GM18873 (cell line): ENCODE results near the gene COLEC11.
"Not testable (repeated sequence)": the region's sequence is repeated elsewhere in the genome, so short reads cannot be mapped to it uniquely, and the experiment has no call there.

Experiments
- ATAC-seq: cut with Tn5 transposase; IDR thresholded peaks from one replicate; pipeline ENCODE4 v1.9.1; 2021; ENCODE audit warnings: mild to moderate bottlenecking, moderate library complexity, moderate number of reproducible peaks; ENCODE audit not compliant: unreplicated experiment, low FRiP score

Gene COLEC11

DNA sequence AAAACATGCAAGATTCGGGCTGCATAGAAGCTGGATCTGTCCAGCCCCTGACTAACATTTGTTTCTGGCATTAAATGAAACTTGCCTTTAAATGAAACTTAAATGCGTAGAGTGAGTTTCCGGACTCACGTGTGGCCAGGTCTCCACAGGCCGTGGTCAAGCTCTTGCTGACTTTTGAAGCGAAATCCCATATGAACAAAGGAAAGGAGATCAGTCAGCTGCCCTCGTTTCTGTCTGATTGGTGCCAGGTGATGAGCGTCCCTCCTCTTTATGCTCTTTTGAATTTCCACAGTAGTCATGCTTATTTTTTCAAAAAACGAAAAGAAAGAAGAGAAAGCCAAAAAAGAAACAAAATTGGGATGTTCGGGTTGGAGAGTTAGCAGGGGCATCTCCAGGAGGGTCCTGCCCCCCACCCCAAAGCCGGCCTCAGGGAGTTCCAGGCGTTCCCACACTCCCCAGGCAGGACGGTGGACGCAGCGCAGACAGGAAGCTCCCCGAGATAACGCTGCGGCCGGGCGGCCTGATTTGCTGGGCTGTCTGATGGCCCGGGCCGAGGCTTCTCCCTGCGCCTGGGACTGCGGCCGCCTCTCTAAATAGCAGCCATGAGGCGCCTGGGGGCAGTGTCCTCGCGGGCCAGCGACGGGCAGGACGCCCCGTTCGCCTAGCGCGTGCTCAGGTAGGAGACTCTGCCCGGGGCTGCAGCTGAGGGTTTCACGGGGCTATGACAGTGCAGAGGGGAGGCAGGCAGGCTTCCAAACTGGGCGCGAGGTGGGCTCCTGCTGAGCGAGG lies at the start of gene COLEC11:
Gene COLEC11, plus strand, starts transcription at position 620 of the 789 bp plus-strand sequence. CDS start 9,229 bp downstream, outside the sequence.
- no peak for ATAC-seq

DNA sequence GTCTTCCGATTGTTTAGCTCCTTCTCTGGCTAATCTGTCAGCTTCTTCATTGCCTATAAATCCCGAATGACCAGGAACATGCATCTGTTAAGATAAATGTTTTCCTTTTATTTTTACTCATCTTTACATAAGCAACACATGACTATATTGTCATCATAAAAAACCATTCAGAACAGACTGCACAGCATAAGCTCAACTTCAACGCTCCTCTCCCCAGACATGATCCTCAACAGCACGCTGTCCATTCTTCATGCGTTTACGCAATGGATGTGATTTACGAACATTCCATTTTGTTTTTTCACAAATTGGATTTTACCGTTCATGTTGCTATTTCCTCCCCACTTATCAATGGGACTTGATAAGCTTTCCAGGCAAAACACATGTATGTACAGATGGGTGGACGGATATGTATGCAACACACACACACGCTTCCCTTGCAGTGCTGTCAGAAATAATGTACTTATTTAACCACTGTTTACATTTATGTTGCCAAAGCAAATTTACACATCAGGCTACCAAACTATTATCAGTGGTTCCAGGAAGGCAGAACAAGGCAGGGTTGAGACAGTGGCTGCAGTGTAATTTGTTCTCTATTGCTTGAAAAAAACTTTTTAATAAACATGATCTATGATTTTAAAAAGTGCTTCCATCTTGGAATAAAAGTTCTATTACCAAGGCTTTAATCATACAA lies 49.0 kb upstream of the COLEC11 start:
- ATAC-seq, result no peak

DNA sequence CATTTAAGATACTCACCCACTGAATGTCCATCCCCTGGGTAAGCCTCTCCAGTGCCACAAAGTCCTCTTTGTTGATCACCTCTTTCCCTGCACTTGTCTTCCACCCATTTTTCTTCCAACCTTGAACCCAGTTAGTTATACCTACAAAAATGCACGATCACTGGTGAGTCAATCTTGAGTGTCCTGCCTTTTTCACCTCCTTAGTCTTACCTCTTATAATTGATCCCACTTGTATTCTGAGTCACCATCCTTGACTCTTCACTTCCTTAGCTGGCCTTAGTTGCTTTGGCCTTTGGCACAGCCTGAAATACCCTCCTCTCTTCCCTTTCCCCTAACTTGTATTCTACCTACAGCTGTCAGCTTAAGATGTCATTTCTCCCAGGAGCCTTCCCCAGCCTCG lies 47.0 kb upstream of the COLEC11 start:
- ATAC-seq, result no peak

DNA sequence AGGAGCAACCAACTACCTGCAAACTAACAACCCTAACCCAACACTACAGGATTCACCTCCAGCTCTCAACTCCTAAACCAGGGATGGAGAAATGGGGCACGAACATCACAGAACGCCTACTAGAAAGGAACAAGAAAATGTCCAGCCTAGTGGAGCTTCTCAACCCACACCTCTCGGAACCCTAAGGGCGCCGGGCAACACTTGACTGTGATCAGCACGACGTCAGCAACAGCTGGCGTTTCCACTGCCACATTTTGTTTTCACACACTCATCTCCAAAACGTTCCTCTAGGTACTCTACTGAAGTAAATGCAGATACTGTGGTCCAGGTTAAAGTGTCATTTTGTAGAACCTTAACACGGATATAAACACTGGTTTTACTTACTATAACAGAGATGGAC lies 41.0 kb upstream of the COLEC11 start:
- no peak for ATAC-seq

DNA sequence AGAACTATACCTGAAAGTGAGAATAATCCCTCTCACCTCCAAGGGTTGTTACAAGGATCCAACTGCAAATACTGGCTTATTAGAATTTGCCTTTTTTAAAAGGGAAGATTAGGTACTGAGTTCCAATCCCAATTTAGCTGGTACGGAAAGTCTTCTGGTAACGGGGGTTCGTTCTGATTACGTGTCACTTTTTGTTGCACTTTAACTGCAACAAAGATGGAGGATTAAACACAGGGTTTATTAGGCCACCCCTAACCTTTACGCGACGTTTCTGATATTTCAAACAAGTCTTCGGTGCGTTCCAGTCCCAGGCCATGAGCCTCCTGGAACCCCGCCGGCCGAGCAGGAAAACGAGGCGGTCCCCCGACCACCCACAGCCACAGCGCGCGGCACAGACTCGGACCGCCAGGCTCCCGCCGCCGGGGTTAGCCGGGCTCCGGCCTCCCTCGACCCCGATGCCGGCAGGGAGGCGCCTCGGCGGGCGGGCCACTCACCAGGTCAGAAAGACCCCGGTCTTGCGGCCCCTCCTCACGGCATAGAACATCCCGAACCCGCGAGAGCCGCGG lies 37.2 kb upstream of the COLEC11 start:
- ATAC-seq, result peak; percentile 24

DNA sequence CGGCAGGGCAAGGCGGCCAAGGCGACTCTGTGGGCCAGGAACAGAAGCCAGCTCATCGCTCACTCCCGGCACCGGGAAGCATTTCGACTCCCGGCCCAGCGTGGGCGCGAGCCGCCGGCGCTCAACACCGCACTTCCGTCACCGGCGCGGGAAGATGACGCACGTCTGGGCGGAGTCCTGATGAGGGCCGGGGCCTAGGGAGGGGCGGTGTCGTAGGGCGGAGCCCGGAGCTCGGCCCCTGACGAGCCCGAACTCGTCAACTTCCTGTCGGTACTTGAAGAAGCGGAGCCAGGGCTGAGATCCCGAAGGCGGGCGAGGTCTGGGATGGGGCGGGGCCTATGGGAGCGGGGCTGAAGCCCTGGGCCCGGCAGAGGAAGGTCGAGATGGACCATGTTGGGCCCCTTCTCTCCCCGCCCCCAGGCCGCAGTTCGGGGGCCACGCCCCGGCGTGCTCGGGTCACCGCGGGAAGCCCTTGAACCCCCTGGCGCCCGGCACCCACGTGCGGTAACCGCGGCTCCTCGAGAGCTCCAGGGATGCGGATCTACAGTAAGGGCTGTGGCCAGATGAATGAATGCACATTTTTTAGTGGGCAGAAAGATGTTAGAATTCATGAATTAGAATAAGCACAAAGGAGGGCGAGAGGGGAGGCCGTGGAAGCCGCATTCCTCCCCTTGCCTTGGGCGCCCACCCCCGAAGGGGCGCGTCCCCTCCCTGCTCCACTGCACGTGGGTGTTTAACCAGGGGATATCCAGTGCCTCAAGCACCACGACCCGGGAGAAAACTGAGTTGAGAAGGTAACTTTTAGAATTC lies 36.5 kb upstream of the COLEC11 start, which contains the start of gene RNASEH1:
Gene RNASEH1, minus strand, starts transcription at position 129 of the 810 bp plus-strand sequence. Its CDS starts 73 bp downstream, at position 56.
- peak; percentile 96 for ATAC-seq

DNA sequence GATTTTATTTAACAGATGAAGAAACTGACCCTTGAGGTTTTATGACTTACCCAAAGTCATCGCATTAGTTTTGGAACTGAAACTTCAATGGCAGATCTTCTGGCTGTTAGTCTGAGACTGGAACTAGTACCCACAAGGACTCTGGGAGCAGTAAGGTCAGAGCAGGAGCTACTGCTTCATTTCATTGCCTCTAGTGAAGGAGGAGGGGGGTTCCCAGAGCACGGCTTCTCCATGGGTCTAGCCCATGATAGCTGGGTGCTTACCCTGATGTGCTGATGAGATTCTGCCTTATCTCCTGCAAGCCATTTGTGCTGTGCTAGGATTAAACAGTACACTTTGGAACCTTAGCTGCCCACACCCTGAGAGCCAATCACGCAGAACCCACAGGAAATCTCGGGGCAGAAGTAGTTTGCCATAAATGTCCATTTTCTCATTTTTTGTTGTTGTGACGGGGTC lies 31.4 kb upstream of the COLEC11 start:
- peak; percentile 41 for ATAC-seq

DNA sequence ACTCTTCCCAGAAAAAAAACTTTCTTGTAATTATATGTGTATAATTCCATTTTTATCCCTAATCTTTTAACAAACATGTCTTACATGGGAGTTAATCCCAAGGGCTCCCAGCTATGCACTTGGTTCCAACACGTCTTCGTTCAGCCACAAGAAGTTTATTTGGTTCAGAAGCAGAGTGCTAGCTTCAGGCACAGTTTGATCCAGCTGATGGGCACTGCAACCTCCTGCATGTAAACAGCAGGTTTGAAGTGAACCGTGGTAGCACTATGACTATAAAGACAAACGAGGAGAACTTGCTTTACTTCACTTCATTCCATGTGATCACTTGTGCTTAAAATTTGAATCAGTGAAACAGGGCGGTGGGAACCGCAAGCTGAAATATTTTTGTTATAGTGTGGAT lies 29.8 kb upstream of the COLEC11 start:
- ATAC-seq, result no peak

DNA sequence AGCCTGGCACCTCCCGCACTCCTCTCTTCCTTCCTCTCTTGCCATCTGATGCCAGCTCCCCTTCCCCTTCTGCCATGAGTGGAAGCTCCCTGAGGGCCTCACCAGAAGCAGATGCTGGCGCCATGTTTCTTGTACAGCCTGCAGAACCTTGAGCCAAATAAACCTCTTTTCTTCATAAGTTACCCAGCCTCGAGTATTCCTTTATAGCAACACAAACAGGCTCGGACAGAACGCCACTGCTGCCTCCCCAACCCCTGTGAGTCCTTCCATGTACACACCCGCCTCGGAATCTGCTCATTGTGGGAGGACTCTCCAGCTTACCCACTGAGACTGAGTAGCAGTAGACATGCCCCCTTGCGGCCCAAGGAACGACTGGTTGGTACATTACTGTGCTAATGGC lies 28.1 kb upstream of the COLEC11 start:
- no peak for ATAC-seq

DNA sequence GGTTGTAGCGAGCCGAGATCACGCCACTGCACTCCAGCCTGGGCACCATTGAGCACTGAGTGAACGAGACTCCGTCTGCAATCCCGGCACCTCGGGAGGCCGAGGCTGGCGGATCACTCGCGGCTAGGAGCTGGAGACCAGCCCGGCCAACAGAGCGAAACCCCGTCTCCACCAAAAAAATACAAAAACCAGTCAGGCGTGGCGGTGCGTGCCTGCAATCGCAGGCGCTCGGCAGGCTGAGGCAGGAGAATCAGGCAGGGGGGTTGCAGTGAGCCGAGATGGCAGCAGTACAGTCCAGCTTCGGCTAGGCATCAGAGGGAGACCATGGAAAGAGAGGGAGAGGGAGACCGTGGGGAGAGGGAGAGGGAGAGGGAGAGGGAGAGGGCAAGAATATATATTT lies 25.3 kb upstream of the COLEC11 start:
- not testable (repeated sequence) for ATAC-seq

DNA sequence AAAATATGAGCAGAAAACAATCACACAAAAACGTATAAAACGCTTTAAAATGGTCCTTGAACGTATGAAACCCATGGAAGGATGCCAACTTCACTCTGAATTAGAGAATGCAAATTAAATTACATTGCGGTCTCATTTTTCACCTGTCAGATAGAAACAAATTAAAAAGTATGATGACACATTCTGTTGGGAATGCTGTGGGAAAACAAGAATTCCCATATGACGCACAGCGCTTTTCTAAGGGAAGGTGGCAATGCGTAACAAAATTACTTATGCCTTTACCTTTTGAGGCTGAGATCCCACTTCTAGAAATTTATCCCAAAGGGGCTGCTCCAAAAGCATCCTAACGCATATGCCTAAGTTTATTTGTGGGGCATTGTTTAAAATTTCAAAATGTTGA lies 23.6 kb upstream of the COLEC11 start:
- no peak for ATAC-seq

DNA sequence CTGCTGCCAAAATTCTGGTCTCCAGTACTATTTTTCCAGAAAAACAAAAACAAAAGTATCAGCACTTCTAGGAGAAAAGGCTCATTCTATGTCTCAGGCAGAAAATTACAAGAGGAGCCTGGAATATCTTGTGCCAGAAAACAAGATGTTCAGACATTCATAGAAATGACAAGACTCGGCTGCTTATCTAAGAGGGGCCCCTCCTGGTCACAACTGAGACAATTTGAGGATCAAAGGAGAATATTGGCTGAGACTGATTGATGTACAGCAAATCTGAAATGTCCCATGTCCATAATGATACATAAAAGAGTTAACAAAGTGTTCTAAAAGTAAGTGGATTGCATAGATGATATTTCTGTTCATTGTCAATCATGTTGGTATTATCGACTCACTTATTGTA lies 22.3 kb upstream of the COLEC11 start:
- ATAC-seq, result no peak

DNA sequence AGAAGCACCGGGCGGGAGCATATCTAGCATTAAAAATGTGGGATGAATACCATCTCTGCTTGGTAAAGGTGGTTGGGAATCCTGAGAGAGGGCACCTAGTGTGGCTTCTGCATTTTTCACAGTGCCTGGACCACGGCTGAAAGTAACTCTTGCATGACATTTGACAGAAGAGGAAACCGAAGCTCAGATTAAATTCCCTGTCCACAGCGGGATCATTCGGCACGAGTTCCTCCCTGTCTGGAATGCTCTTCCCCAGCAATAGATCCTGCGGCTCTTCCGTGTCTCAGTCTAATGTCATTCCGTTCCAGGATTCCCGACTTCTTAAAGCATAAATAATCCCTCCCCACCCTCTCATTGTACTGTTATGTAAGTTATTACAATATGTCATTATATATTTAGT lies 20.8 kb upstream of the COLEC11 start:
- ATAC-seq, result no peak

DNA sequence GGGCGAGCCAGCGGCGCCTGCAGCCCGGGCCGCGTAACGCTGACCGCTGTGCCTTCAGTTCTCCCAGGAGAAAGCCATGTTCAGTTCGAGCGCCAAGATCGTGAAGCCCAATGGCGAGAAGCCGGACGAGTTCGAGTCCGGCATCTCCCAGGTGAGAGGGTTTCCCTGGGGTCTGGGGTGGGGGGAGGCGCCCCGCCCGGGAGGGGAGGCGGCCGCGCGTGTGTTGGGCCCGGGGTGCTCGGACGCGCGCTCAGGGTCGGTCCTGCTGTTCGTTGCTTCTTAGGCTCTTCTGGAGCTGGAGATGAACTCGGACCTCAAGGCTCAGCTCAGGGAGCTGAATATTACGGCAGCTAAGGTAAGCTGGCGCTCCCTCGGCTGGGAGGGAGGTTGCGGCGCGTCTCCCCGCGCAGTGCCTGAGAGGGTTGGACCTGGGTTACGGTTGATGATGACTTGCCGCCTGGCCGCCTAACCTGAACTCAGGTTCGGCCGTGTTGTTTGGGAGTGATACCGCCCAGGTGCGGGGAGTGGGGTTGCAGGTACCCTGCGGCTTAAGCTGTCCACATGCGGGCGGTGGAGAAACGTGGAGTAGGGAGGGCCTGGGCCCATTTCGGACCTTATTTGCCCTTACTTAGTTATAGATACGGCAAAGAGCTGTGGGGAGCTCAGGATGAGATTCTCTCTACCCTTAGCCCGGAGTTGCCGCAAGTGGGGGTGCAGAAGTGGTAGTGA lies 19.2 kb upstream of the COLEC11 start:
- peak; percentile 19 for ATAC-seq

DNA sequence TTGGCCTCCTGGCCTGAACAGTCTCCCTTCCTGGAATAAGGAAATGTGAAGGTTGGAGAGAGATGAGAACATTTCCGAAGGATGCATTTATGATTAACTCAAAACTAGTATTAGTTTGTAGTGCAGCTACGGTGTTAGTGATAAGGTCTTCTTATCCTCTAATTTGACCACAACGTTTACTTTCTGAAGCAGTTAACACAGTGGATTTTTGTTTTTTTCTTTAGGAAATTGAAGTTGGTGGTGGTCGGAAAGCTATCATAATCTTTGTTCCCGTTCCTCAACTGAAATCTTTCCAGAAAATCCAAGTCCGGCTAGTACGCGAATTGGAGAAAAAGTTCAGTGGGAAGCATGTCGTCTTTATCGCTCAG lies 18.7 kb upstream of the COLEC11 start:
- ATAC-seq, result not testable (repeated sequence)

DNA sequence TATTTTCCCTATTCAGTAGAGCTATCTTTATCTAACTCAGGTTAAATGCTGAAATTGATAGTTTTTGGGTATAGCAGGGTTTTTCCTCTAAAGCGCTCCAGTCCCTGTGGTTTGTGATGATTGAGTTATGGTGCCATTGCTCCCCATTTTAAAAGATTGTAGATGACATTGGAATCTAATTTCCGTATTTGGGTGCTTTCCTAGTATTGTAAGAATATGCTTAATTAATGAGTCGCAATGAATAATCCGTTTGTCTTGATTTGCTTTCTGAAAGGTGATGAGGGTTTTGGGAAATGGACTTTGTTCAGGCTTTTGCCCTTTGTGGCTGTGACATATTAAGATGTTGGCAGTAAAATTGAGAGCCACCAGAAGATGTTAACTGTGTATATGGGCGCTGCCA lies 15.9 kb upstream of the COLEC11 start:
- ATAC-seq, result no peak

DNA sequence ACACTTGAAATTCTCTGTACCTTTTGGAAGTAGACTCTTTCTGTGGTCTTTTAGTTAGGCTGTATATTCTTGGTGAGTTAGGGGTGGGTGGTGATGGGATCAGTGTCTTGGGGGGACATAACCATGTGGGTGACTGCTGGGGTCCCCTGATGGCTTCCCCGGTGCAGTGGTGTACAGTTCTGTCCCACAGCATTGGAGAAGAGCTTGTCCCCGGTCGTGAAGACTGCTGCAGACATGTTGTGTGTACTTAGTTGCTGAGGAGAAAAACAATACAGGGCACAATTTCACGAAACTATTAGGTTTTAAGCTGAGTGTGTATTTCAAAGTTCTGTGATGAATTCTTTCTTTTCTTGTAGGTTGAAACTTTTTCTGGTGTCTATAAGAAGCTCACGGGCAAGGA lies 14.5 kb upstream of the COLEC11 start:
- no peak for ATAC-seq

DNA sequence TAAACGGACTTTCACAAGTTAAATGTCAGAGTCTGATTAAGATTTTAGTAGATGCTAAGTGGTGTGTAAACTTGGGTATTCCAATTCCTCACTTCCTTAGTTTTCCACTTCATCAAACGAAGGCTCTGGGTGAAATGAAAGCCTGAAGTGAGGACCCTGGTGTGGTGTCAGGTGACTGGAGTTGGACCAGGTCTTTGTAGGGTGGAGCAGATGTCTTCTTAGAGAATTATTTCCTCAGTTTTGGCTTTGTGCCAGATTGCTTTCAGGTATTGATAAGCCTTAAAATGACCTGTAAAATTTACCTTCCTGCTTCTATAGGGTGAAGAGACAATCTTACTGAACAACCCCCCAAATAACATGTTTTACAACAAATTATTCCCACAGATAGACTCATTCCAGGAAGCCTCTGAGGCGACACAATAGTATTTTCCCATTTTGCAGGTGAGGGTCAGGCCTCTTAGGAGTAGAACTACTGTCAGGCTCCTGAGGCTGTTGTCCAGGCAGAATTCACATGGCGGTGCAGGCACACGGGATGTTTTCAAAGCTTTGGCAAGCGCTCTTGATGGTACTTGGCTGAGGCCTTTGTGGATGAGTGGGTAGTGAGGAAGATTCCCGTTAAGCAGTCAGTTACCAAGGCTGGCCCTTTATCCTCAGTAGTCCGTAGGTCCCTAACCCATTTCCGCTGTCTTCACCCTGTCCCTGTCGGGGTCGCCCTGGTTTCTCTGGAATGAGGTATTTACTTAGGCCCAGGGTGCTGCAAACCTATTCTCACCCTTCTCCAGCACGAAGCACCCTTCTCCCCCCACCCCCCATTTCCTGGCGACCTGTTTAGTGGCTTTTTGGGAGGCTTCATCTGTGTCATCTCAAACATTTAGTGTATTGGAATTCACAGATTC lies 13.3 kb upstream of the COLEC11 start:
- ATAC-seq, result no peak

DNA sequence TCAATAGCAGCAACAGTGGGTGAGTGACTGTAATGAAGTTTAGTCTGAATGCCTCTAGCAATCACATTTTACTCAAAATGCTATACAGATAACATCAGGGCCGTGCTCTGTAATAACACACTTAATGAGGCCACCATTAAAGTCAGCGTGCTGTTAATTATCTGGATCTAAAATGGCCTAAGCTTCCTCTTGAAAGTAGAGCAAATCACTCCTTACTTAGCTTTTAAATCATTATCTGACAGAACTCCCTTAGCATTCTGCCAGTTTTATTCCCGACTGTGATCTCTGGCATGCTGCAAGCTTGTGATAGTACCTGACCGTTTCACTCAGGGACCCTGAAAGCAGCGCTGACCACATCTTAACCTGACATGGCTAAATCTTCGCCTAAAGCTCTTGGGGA lies 10.8 kb upstream of the COLEC11 start:
- no peak for ATAC-seq
